Common myeloid progenitor, CD34-positive (primary cell): Measurements from ENCODE around the gene NFIB.

Experiments used
- CTCF ChIA-PET: fragments of 350-600 bp; sonication (Branson Sonifier 250); formaldehyde crosslinking; loops from one replicate; lab custom pipeline; 2021; ENCODE audit warnings: antibody characterized with exemption; lab: Charles Lee
- POLR2A ChIA-PET: fragments of 350-600 bp; sonication (Branson Sonifier 250); formaldehyde crosslinking; loops from one replicate; lab custom pipeline; 2021; ENCODE audit warnings: antibody characterized with exemption; lab: Charles Lee
- DNase-seq, 3 donors: peaks; one replicate each; pipeline versions ENCODE4 v3.0.0 to v3.0.0-alpha.2; 2013
- H3K27ac ChIP-seq, 2 experiments: 1 replicate in 1 of 2; 2 replicates in 1 of 2; pipeline ENCODE4 v1.7.0; 2013; ENCODE audit warnings: inconsistent platforms in 2 of 2, low read length in 2 of 2, mild to moderate bottlenecking in 2 of 2, low read depth in 1 of 2, moderate library complexity in 1 of 2; ENCODE audit not compliant: severe bottlenecking in 2 of 2, insufficient read depth in 1 of 2, poor library complexity in 1 of 2
- H3K27me3 ChIP-seq, 5 experiments: replicated peaks in 2 of 5; 1 replicate in 3 of 5; 2 replicates in 2 of 5; pipeline versions ENCODE4 v1.6.1 to v1.7.0; 2013; ENCODE audit warnings: low read length in 4 of 5, mild to moderate bottlenecking in 2 of 5, moderate library complexity in 2 of 5, inconsistent platforms in 1 of 5; ENCODE audit not compliant: insufficient read depth in 5 of 5, control insufficient read depth in 4 of 5
- H3K36me3 ChIP-seq, 4 experiments: 1 replicate in 2 of 4; 2 replicates in 2 of 4; pipeline versions ENCODE4 v1.6.1 to v1.7.0; 2013; ENCODE audit warnings: low read length in 3 of 4, control low read depth in 1 of 4, mild to moderate bottlenecking in 1 of 4; ENCODE audit not compliant: control insufficient read depth in 4 of 4, insufficient read depth in 4 of 4
- H3K4me1 ChIP-seq, 4 experiments: 1 replicate in 3 of 4; 2 replicates in 1 of 4; pipeline versions ENCODE4 v1.6.1 to v1.7.1; 2013; ENCODE audit warnings: low read length in 3 of 4, mild to moderate bottlenecking in 3 of 4, control low read depth in 1 of 4, inconsistent platforms in 1 of 4, moderate library complexity in 1 of 4; ENCODE audit not compliant: control insufficient read depth in 4 of 4, insufficient read depth in 4 of 4; ENCODE audit errors: control extremely low read depth in 1 of 4
- H3K4me3 ChIP-seq, 7 experiments: 1 replicate in 4 of 7; 2 replicates in 3 of 7; pipeline versions ENCODE4 v1.5.1 to v1.7.0; 2013; ENCODE audit warnings: mild to moderate bottlenecking in 7 of 7, low read length in 6 of 7, moderate library complexity in 6 of 7, inconsistent platforms in 2 of 7, low read depth in 2 of 7, control low read depth in 1 of 7; ENCODE audit not compliant: insufficient read depth in 4 of 7, control insufficient read depth in 1 of 7; ENCODE audit errors: extremely low read depth in 1 of 7
- H3K9me3 ChIP-seq, 5 experiments: 1 replicate in 4 of 5; 2 replicates in 1 of 5; pipeline versions ENCODE4 v1.6.1 to v1.7.1; 2013; ENCODE audit warnings: low read length in 4 of 5, mild to moderate bottlenecking in 2 of 5, inconsistent platforms in 1 of 5, low read depth in 1 of 5, moderate library complexity in 1 of 5; ENCODE audit not compliant: control insufficient read depth in 4 of 5, insufficient read depth in 2 of 5; ENCODE audit errors: control extremely low read depth in 1 of 5
- WGBS: methylation state at CpG from one replicate; pipeline ENCODE4 v1.1.5; 2013; ENCODE audit not compliant: insufficient coverage; 5-methylcytosine and 5-hydroxymethylcytosine counted together

The NFIB gene

DNA sequence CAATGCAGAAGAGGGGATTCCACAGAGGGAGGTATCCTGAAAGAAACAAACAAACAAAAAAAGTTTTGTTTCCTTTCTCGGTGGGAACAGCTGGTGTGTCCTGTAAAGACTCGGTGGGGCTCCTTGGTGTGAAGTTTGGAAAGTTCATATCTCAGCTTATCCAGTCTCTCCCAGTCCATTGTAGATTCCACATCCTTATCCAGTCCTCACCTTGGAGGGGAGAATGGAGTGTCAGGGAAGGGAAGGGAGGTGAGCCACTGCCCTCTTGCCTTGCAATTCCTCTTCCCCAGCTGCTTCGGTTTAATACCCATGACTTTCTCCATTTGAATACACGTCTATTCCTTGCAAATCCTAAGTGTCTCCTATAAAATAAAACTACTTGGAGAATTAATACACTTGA, 234.5 kb downstream of the NFIB start:
- no peak overlapping the region for H3K27ac ChIP-seq
- no peaks in the 10 kb centered on the region for H3K9me3 ChIP-seq
- H3K36me3 ChIP-seq: no peaks in the 10 kb centered on the region
- ChIA-PET POLR2A (no interaction called here), CTCF (no interaction called here)
- no peaks in the 10 kb centered on the region for H3K27me3 ChIP-seq
- peaks cover 0 to 3% (median 0%) of the 10 kb centered on the region in 4 experiments for H3K4me1 ChIP-seq
- no CpG with 5 or more reads among the region's 4 CpGs for WGBS
- no peak overlapping the region for H3K4me3 ChIP-seq
- DNase-seq: no peak

- WGBS: no CpG with 5 or more reads among the region's 4 CpGs
- Histone ChIP-seq H3K27me3 (no peaks in the 10 kb centered on the region), H3K4me3 (no peak overlapping the region), H3K36me3 (no peaks in the 10 kb centered on the region), H3K27ac (no peak overlapping the region), H3K9me3 (no peaks in the 10 kb centered on the region), H3K4me1 (peaks cover 0 to 3% (median 0%) of the 10 kb centered on the region in 4 experiments)
- ChIA-PET CTCF (no interaction called here), POLR2A (no interaction called here)
- no peak for DNase-seq
Measured at GRCh38 chr9:14077672-14078071, 236.3 kb downstream of the NFIB start.

GRCh38 chr9:14075218-14075617, 238.7 kb downstream of the NFIB start:
- ChIA-PET POLR2A (no interaction called here), CTCF (no interaction called here)
- Histone ChIP-seq H3K36me3 (no peaks in the 10 kb centered on the region), H3K27ac (no peak overlapping the region), H3K4me3 (no peak overlapping the region), H3K9me3 (no peaks in the 10 kb centered on the region), H3K27me3 (no peaks in the 10 kb centered on the region), H3K4me1 (no peaks in the 10 kb centered on the region)
- no peak for DNase-seq
- WGBS: 93% methylated on average over 2 of the region's 4 CpGs

DNA sequence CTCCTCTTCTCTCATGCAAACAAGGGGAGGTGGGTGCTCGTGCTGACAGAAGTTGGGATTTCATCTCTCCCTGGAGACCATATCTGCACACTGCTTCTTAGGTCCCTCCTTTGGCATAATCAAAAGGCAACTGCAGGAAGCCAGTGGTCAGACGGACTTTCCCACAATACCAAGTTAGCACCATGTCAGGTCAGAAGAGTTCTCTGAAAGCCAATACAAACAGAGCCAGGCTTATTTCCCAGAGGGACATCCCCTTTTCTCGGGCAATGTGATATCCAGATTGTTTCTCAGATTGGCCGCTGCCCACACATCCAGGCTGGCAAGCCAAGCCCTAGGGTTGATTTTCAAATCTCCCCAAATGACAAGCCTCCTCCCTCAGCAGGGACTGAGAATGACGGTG, 241.1 kb downstream of the NFIB start:
- Histone ChIP-seq H3K4me3 (no peak overlapping the region), H3K36me3 (no peaks in the 10 kb centered on the region), H3K27ac (no peak overlapping the region), H3K27me3 (no peaks in the 10 kb centered on the region), H3K9me3 (no peaks in the 10 kb centered on the region), H3K4me1 (no peaks in the 10 kb centered on the region)
- DNase-seq: no peak
- 88% methylated on average over 4 of the region's 5 CpGs for WGBS
- CTCF ChIA-PET: no interaction called here
- POLR2A ChIA-PET: no interaction called here

DNA sequence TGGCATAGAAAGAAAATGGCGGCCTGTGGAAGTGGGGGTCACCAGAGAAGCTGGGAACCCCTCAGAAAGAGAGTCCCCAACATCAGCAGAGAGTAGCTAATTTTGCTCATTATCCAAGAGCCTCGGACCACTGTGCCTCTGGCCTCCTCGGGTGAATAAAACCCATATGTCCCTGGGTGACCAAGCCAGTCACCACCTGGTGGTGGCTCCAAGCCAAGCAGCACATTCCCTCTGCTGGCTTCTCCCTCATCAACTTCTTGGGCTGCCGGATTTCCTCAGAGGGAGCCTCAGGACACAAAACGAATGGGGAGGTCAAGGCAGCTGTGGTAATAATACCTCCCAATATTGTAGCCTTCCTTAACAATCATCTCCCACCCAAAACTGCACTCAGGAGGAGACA, 242.5 kb downstream of the NFIB start:
- POLR2A ChIA-PET: interaction anchor here (0.6 kb wide), 1 partner anchor 12 kb away, joined by 3 read pairs; no protein-coding TSS in a partner anchor
- Histone ChIP-seq H3K4me3 (no peak overlapping the region), H3K27me3 (no peaks in the 10 kb centered on the region), H3K36me3 (no peaks in the 10 kb centered on the region), H3K9me3 (no peaks in the 10 kb centered on the region), H3K27ac (no peak overlapping the region), H3K4me1 (no peaks in the 10 kb centered on the region)
- DNase-seq: no peak
- CTCF ChIA-PET: interaction anchor here (1.2 kb wide), 1 partner anchor 12 kb away, joined by 3 read pairs; no protein-coding TSS in a partner anchor
- WGBS: 100% methylated on average over 2 of the region's 5 CpGs

DNA sequence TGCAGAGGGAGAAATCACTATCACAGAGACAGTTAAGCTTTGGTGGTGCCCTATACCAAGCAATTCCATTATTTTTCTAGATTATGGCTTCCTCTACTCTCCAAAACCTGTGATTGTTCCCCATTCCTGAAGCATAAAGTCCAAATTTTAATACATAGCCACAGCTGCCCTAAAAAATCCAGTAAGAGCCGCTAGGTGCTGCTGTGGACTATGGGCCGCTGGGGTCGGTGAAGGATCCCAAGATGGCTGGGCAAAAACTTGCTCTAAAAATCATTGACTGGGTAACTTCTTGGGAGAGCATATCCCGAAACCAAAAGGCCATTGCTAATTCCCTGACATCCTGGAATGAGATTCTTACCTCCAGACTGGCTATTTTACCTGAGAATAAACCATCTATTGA, 245.3 kb downstream of the NFIB start:
- DNase-seq: no peak
- Histone ChIP-seq H3K4me1 (no peaks in the 10 kb centered on the region), H3K4me3 (no peak overlapping the region), H3K27me3 (no peaks in the 10 kb centered on the region), H3K36me3 (no peaks in the 10 kb centered on the region), H3K9me3 (no peaks in the 10 kb centered on the region), H3K27ac (no peak overlapping the region)
- 87% methylated on average over 4 of the region's 4 CpGs for WGBS
- POLR2A ChIA-PET: no interaction called here
- CTCF ChIA-PET: no interaction called here

- Histone ChIP-seq H3K27ac (no peak overlapping the region), H3K36me3 (no peaks in the 10 kb centered on the region), H3K4me1 (no peaks in the 10 kb centered on the region), H3K9me3 (no peaks in the 10 kb centered on the region), H3K4me3 (no peak overlapping the region), H3K27me3 (no peaks in the 10 kb centered on the region)
- no peak for DNase-seq
- WGBS: 94% methylated on average over 3 of the region's 4 CpGs
- ChIA-PET POLR2A (no interaction called here), CTCF (interaction anchor here (0.7 kb wide), 1 partner anchor 220 kb away, joined by 3 read pairs; no protein-coding TSS in a partner anchor)
Measured at GRCh38 chr9:14066831-14067230, 247.1 kb downstream of the NFIB start.
